Activated naive CD8-positive, alpha-beta T cell treated with anti-CD3 and anti-CD28 coated beads, Interleukin-2, amount 10 ng/mL, durations not matched to agents 7 days and 5 days (primary cell): ENCODE results near the gene NEDD4L. TPM values are rescaled to one million over a fixed set of nuclear protein-coding genes. Genes with fewer than 3 reads are reported as not detected.

Source experiments
- ATAC-seq: fragments of 150-1000 bp; cut with Tn5 transposase; one replicate; pipeline ENCODE4 v1.10.0; 2021; ENCODE audit warnings: low read depth, moderate library complexity
- POLR2A ChIA-PET: fragments of 350-600 bp; sonication (Branson Sonifier 250); formaldehyde crosslinking; loops from one replicate; lab custom pipeline; 2021; ENCODE audit warnings: antibody characterized with exemption; lab: Charles Lee
- DNase-seq: peaks from one replicate; pipeline ENCODE4 v3.0.0; 2021
- H3K27ac Mint-ChIP-seq: one replicate; pipeline ENCODE4 v1.8.0; 2022; ENCODE audit warnings: mild to moderate bottlenecking, mixed read lengths
- H3K27me3 Mint-ChIP-seq: one replicate; pipeline ENCODE4 v1.8.0; 2022; ENCODE audit warnings: mild to moderate bottlenecking, moderate library complexity, mixed read lengths
- H3K36me3 Mint-ChIP-seq: one replicate; pipeline ENCODE4 v1.8.0; 2021; ENCODE audit warnings: mild to moderate bottlenecking, mixed read lengths
- H3K4me1 Mint-ChIP-seq: one replicate; pipeline ENCODE4 v1.8.0; 2021; ENCODE audit warnings: mixed read lengths
- H3K4me3 Mint-ChIP-seq: one replicate; pipeline ENCODE4 v1.8.0; 2022; ENCODE audit warnings: mild to moderate bottlenecking, moderate library complexity, mixed read lengths
- H3K9me3 Mint-ChIP-seq: one replicate; pipeline ENCODE4 v1.8.0; 2021; ENCODE audit warnings: mixed read lengths
- total RNA-seq, 2 experiments: library from RNA; stranded (reverse); gene quantifications; one replicate each; pipeline ENCODE4 v1.2.3, GENCODE V29; 2021

The NEDD4L gene
- total RNA-seq, 2 experiments from 2014 or later, result 4.4 to 7.4 TPM

DNA sequence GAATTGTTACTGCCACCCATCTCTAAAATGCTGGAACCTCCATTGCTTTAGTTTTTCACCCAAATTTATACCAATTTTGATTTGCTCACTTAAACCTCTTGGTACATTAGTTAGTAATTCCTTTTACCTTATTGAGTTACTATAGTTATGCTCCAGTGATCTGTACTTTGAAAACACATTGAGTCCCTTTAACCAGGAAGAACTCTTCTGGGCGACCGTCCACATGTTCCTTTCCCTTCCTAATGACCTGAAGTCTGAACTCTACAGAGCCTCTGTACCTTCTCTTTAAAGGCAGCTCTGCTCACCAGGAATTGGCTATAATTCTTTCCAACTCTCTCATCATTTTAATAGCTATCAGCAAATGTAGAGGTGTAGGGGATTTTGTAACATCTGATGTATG lies 290.0 kb downstream of the NEDD4L start:
- H3K4me1 Mint-ChIP-seq, result no peaks in the 10 kb centered on the region
- no peak overlapping the region for H3K4me3 Mint-ChIP-seq
- DNase-seq (no peak), ATAC-seq (no peak)
- H3K27me3 Mint-ChIP-seq, result peaks cover 1% of the 10 kb centered on the region
- no peaks in the 10 kb centered on the region for H3K9me3 Mint-ChIP-seq
- POLR2A ChIA-PET, result no interaction called here
- H3K27ac Mint-ChIP-seq, result no peak overlapping the region
- H3K36me3 Mint-ChIP-seq, result no peaks in the 10 kb centered on the region

DNA sequence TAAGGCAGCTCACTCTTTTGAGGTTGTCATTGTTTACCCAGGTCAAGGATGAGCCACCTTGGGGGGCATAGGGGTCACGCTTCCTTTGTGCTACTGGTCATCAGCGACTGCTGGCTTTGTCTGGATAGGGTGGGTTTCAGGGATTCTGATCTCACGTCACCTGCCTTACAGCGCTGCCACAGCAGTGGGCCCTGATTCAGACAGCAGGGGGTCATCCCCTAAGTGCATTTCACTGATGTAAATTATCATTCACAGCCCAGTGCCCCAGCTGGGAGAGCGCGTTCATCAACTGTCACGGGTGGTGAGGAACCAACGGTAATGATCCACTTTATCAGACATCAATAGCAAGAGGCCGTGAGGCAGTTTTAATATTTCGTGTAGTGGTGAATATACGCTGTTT lies 291.2 kb downstream of the NEDD4L start:
- H3K4me3 Mint-ChIP-seq, result no peak overlapping the region
- ATAC-seq (no peak), DNase-seq (no peak)
- no peaks in the 10 kb centered on the region for H3K4me1 Mint-ChIP-seq
- H3K27me3 Mint-ChIP-seq, result peaks cover 1% of the 10 kb centered on the region
- H3K27ac Mint-ChIP-seq, result no peak overlapping the region
- H3K9me3 Mint-ChIP-seq, result no peaks in the 10 kb centered on the region
- POLR2A ChIA-PET, result no interaction called here
- H3K36me3 Mint-ChIP-seq, result no peaks in the 10 kb centered on the region

DNA sequence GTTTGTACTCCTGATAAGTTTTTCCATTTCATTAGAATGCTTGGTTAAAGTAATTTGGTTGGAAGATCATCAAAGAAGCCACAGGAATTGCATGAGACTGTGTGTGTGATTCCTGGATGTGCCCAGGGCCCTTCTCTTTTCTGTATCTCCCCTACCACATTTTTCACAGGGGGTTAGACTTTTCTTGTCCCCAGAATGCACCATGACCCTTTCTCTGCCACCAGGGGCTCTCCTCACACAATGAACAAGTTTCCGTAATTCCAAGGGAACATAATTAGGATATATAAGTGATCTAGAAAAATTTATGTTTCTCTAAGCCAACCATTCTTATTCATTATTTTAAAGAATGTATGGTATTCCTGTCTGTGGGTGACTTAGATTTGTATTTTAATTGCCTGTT lies 291.8 kb downstream of the NEDD4L start:
- Mint-ChIP-seq H3K36me3 (no peaks in the 10 kb centered on the region), H3K9me3 (no peaks in the 10 kb centered on the region), H3K27ac (no peak overlapping the region), H3K4me1 (no peaks in the 10 kb centered on the region), H3K4me3 (no peak overlapping the region), H3K27me3 (peaks cover 1% of the 10 kb centered on the region)
- ATAC-seq, result no peak
- no peak for DNase-seq
- POLR2A ChIA-PET, result no interaction called here

DNA sequence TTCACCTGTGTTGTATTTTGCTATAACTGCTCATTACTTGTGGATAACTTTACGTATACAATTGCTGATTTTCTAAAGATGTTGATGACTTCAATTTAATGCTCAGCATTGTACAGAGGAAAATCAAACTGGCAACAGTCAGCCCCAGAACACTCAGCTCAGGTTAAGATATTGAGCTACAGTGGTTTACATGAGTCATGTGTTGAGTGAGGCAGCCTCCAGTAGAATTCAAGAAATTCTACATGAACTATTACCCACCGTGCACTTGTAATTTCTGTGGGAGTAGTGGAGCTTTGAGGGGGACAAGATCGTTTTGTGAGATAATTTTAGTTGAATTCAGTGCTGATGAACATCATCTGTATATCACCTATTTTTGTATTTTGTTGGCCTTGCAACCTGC lies 292.6 kb downstream of the NEDD4L start:
- no peaks in the 10 kb centered on the region for H3K36me3 Mint-ChIP-seq
- H3K27me3 Mint-ChIP-seq, result peaks cover 1% of the 10 kb centered on the region
- ATAC-seq, result no peak
- H3K9me3 Mint-ChIP-seq, result no peaks in the 10 kb centered on the region
- no peak overlapping the region for H3K27ac Mint-ChIP-seq
- H3K4me1 Mint-ChIP-seq, result no peaks in the 10 kb centered on the region
- POLR2A ChIA-PET, result no interaction called here
- DNase-seq, result no peak
- no peak overlapping the region for H3K4me3 Mint-ChIP-seq

DNA sequence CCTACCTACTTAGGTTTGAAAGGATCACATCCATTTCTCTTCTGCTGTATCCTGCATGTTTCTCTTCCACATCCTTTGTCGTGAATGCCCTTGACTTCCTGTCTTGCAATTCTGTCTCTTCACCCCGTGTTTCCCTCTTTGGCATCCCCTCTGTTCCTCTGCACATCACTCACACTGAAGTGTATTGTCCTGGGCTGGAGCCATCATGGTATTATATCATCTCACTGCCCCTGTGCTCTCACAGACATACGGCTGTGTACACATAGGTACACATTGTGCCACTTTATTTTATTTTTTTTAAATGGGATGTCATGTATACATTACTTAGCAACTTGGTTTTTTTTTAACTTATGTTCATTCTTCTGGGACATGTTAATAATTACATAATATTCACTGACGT lies 293.3 kb downstream of the NEDD4L start:
- DNase-seq (no peak), ATAC-seq (no peak)
- H3K4me1 Mint-ChIP-seq, result no peaks in the 10 kb centered on the region
- POLR2A ChIA-PET, result no interaction called here
- no peak overlapping the region for H3K4me3 Mint-ChIP-seq
- H3K27ac Mint-ChIP-seq, result no peak overlapping the region
- H3K36me3 Mint-ChIP-seq, result no peaks in the 10 kb centered on the region
- no peaks in the 10 kb centered on the region for H3K9me3 Mint-ChIP-seq
- peaks cover 1% of the 10 kb centered on the region for H3K27me3 Mint-ChIP-seq

DNA sequence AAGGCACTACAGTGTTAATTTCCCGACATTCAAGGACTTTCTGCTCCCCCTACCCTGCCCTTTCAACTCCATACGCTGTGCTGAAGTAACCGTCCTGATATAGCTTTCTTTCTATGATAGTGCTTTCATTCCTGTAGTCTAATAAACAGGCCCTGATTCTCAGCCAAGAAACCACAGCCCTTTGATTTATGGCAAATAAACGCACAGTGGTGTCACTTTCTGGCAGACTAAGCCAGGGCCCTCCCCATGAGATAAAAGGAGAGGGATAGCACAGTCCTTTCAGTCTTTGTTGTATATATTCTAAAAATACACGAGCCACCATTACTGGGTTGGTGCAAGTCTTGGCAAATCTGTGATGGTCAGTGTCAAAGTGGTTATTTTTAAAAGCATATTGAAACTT lies 293.7 kb downstream of the NEDD4L start:
- POLR2A ChIA-PET, result no interaction called here
- Mint-ChIP-seq H3K4me1 (no peaks in the 10 kb centered on the region), H3K4me3 (no peak overlapping the region), H3K9me3 (no peaks in the 10 kb centered on the region), H3K36me3 (no peaks in the 10 kb centered on the region), H3K27me3 (peaks cover 1% of the 10 kb centered on the region), H3K27ac (no peak overlapping the region)
- DNase-seq (no peak), ATAC-seq (no peak)

DNA sequence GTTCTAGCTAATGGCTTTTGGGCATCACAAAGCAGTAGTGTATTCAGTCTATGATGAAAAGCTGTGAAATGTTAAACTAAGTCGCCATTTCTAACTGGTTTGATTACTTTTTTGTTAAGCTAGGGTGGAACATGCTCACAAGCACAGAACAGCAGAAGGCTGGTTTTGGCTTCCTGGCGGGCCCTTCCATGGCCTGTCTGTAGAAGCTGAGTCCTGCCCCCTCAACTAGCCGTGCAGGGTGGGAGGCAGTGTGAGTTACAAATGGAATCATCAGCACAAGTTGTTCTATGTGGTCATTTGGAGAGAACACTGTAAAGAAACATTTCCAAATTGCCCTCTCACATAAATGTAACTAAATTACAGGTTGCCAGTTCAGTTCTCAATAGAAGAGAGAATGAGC lies 294.1 kb downstream of the NEDD4L start:
- POLR2A ChIA-PET, result no interaction called here
- peaks cover 1% of the 10 kb centered on the region for H3K27me3 Mint-ChIP-seq
- H3K9me3 Mint-ChIP-seq, result no peaks in the 10 kb centered on the region
- H3K4me3 Mint-ChIP-seq, result no peak overlapping the region
- H3K4me1 Mint-ChIP-seq, result no peaks in the 10 kb centered on the region
- H3K27ac Mint-ChIP-seq, result no peak overlapping the region
- DNase-seq (no peak), ATAC-seq (no peak)
- no peaks in the 10 kb centered on the region for H3K36me3 Mint-ChIP-seq

DNA sequence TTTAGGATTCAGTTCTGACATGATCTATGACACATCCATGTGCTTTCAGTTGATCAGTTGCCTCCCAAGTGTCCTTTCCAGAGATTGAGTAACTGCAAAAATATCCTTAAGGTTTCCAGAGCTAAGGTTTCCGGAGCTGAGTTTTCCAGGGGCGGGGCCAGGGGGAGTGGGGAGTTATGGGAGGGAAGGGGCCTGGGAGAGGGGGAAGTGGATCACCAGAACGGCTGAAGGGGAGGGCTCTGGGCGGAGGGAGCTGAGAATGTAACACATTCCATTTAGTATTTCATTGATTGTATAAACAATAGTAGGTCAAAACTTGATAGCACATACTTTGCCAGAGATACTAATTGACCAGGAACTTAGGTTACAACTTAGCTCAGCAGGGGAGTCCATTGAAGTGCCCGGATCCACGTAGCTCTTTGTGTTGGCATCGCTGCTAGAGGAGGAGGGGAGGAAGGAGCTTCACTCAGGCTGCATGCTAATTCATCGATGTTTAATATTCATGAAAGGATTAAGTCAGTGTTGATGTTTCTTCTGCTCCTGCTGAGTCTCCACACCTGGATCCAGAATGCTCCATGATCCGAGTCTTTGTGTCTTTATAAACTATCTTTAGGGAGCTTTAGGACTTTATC lies 295.1 kb downstream of the NEDD4L start:
- H3K27me3 Mint-ChIP-seq, result peaks cover 1% of the 10 kb centered on the region
- no peaks in the 10 kb centered on the region for H3K9me3 Mint-ChIP-seq
- no peak for DNase-seq
- POLR2A ChIA-PET, result no interaction called here
- H3K4me3 Mint-ChIP-seq, result no peak overlapping the region
- no peak overlapping the region for H3K27ac Mint-ChIP-seq
- no peak for ATAC-seq
- no peaks in the 10 kb centered on the region for H3K4me1 Mint-ChIP-seq
- no peaks in the 10 kb centered on the region for H3K36me3 Mint-ChIP-seq

DNA sequence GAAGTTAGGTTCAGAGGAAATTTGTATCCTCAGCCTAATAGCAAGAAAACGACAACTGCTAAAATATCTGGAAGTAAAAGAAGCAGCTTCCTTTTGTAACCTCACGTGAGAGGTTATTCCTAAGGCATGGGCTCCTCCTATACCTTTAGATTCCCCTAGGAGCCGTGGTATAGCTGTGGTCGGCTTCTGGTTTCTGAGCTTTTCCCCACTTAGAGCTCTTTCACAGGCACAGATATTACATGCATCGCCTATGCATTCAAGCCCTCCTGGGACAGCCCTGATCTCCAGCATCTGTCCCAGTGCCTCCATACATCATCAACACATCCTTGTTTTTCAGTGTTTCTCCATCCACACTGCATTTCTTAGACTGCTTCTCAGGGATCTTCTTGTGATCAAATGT lies 295.9 kb downstream of the NEDD4L start:
- DNase-seq, result no peak
- H3K9me3 Mint-ChIP-seq, result no peaks in the 10 kb centered on the region
- no peaks in the 10 kb centered on the region for H3K4me1 Mint-ChIP-seq
- H3K27ac Mint-ChIP-seq, result no peak overlapping the region
- no peak overlapping the region for H3K4me3 Mint-ChIP-seq
- POLR2A ChIA-PET, result no interaction called here
- no peaks in the 10 kb centered on the region for H3K36me3 Mint-ChIP-seq
- peaks cover 1% of the 10 kb centered on the region for H3K27me3 Mint-ChIP-seq
- ATAC-seq, result no peak

DNA sequence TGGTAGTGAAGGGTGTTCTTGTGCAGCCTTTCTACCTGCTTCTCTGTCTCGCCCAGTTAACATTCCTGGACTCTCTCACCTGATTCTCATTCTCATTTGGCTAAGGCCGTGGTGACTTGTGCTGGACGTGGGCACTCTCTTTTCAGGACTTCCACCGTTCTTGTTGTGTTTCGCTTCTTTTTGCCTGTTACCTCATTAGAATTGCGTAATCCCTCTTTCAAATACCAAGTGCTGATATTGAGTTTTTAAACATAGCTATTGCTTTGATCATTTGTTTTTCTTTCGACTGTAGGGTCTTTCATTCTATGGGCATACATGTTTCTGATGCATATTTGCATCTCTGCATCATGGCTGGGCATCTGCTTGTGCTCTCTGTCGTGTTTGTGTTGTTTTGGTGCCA lies 297.9 kb downstream of the NEDD4L start:
- DNase-seq, result no peak
- no peak for ATAC-seq
- Mint-ChIP-seq H3K27ac (no peak overlapping the region), H3K4me3 (no peak overlapping the region), H3K4me1 (no peaks in the 10 kb centered on the region), H3K27me3 (no peaks in the 10 kb centered on the region), H3K36me3 (no peaks in the 10 kb centered on the region), H3K9me3 (no peaks in the 10 kb centered on the region)
- POLR2A ChIA-PET, result no interaction called here

DNA sequence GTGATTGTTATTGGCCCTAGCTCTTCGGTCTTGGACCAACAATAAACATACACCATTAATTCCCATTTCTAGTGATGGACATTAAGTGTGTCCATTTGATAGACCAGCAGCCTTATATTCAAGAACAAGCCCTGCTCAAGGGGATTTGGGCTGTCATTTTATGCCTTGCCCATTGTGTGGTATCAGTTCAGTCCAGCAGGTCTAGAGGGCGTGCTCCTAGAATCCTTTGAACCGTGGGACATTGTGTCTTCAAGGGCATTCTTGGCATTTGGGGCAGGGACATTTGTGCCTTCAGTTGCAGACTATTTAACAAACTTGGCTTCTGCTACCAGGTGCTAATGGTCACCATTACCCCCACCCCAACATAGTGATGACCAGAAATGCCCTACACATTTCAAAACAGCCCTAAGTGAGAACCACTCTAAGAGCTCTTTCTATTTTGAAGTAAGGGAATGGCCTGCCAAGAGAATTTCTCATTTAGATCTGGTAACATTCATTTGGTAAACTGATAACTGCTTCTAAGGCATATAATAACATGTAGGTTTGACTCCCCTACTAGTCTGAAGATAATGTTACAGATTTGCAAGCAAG lies 300.1 kb downstream of the NEDD4L start:
- DNase-seq (no peak), ATAC-seq (no peak)
- H3K4me3 Mint-ChIP-seq, result no peak overlapping the region
- no peaks in the 10 kb centered on the region for H3K27me3 Mint-ChIP-seq
- no peaks in the 10 kb centered on the region for H3K9me3 Mint-ChIP-seq
- no peak overlapping the region for H3K27ac Mint-ChIP-seq
- H3K36me3 Mint-ChIP-seq, result no peaks in the 10 kb centered on the region
- POLR2A ChIA-PET, result no interaction called here
- no peaks in the 10 kb centered on the region for H3K4me1 Mint-ChIP-seq

DNA sequence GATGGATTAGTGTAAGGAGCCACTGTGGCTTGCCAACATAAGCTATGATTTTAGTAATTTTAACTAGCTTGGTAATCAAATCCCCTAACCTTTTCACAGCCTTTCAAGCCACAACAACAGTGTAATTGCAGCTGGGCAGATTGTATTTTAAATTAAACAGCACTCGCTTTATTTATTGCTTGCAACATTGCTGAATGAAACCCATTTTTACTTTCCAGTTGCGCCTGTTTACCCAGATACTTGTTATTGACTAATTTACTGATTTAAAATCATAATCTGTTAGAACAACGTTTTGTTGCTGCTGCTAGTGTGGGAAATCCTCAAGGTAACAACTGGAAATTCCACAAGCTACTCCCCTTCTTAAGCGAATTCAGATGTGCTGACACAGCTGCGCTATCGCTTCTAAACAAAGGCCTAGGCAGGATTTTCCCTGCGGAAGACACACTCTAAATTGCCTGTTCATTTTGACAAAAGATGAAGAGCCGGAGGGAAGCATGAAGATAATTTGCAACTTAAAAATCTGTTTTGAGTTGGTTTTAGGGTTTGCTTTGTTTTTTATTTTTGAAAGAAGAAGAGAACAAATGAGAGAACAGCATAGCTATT lies 300.9 kb downstream of the NEDD4L start:
- H3K9me3 Mint-ChIP-seq, result no peaks in the 10 kb centered on the region
- H3K27ac Mint-ChIP-seq, result no peak overlapping the region
- H3K4me1 Mint-ChIP-seq, result no peaks in the 10 kb centered on the region
- H3K27me3 Mint-ChIP-seq, result no peaks in the 10 kb centered on the region
- DNase-seq, result no peak
- no peak overlapping the region for H3K4me3 Mint-ChIP-seq
- no peak for ATAC-seq
- no peaks in the 10 kb centered on the region for H3K36me3 Mint-ChIP-seq
- POLR2A ChIA-PET, result no interaction called here

DNA sequence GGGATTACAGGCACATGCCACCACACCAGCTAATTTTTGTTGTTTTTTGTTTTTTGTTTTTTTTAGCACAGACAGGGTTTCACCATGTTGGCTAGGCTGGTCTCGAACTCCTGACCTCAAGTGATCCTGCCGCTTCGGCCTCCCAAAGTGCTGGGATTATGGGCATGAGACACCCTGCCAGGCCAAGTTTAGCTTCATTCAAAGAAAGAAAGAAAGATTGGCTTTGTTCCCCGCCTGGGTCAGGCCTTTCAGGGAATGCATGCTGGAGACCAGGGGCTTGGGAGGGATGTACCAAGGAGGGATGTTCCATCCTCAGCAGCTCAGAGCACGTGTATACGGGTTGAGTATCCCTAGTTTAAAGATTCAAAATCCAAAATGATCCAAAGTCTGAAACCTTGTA lies 301.8 kb downstream of the NEDD4L start:
- no peak overlapping the region for H3K27ac Mint-ChIP-seq
- no peak for ATAC-seq
- POLR2A ChIA-PET, result no interaction called here
- no peaks in the 10 kb centered on the region for H3K27me3 Mint-ChIP-seq
- no peak for DNase-seq
- no peaks in the 10 kb centered on the region for H3K4me1 Mint-ChIP-seq
- H3K9me3 Mint-ChIP-seq, result no peaks in the 10 kb centered on the region
- H3K4me3 Mint-ChIP-seq, result no peak overlapping the region
- H3K36me3 Mint-ChIP-seq, result no peaks in the 10 kb centered on the region

DNA sequence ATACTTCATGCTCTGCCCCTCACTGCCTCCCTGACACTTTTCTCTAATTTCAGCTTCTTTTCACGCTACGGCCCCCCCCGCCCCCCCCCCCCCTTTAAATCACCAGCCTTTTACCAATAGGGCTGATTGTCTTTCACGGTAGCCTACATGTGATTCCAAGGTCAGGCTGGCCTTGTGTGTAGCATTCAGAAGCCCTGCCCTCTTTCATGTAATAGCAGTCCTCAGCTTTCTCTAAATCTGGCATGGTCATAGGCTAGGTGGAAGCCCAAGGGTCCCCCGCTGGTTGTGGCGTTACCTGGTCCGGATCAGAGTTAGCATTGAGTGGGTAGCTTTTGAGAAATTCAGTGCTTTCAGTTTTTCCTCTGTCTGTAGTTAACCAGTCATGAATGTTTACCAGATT lies 303.1 kb downstream of the NEDD4L start:
- DNase-seq (no peak), ATAC-seq (no peak)
- no peaks in the 10 kb centered on the region for H3K36me3 Mint-ChIP-seq
- H3K9me3 Mint-ChIP-seq, result no peaks in the 10 kb centered on the region
- no peaks in the 10 kb centered on the region for H3K4me1 Mint-ChIP-seq
- no peak overlapping the region for H3K4me3 Mint-ChIP-seq
- no peak overlapping the region for H3K27ac Mint-ChIP-seq
- POLR2A ChIA-PET, result interaction anchor here (0.6 kb wide), 1 partner anchor 136 kb away, joined by 3 read pairs; no protein-coding TSS in a partner anchor
- no peaks in the 10 kb centered on the region for H3K27me3 Mint-ChIP-seq
